GM12878 (cell line): Measurements from ENCODE around the gene CREB3L1. TPM values are rescaled to one million over a fixed set of nuclear protein-coding genes. Genes with fewer than 3 reads are reported as not detected.

Experiments used
- ATAC-seq: fragments of 200-7000 bp; cut with Tn5 transposase; 3 replicates; pipeline ENCODE4 v1.9.1; 2020; ENCODE audit warnings: mild to moderate bottlenecking, moderate library complexity
- BruUV-seq: library from RNA; stranded (reverse); fragments of 400-500 nt; replicated peaks from 2 replicates; lab custom pipeline; 2021; lab: Mats Ljungman, UMichigan
- CTCF ChIA-PET: fragments of 300-600 bp; sonication (Branson Sonifier 250); formaldehyde crosslinking; extraction: SDS; loops from one replicate; lab custom pipeline; 2021; ENCODE audit warnings: inconsistent platforms; lab: Yijun Ruan, JAX
- POLR2A ChIA-PET: fragments of 350-600 bp; formaldehyde crosslinking; extraction: SDS; loops from one replicate; lab custom pipeline; 2021; ENCODE audit warnings: inconsistent platforms; lab: Charles Lee
- RAD21 ChIA-PET: fragments of 300-600 bp; sonication (Branson Sonifier 250); formaldehyde crosslinking; loops from one replicate; lab custom pipeline; 2023; ENCODE audit warnings: antibody characterized with exemption; ENCODE audit not compliant: unreplicated experiment; lab: Charles Lee
- SMC1A ChIA-PET: fragments of 300-600 bp; sonication (Branson Sonifier 250); formaldehyde crosslinking; loops from one replicate; lab custom pipeline; 2023; ENCODE audit not compliant: unreplicated experiment, uncharacterized antibody; lab: Charles Lee
- DNase-seq: peaks from one replicate; pipeline ENCODE4 v3.0.0-alpha.2; 2011; ENCODE audit warnings: low read depth, low spot score
- FAIRE-seq: peaks from 3 replicates; lab custom pipeline; 2011; peaks lifted over from hg19 to GRCh38; lab: Jason Lieb, UNC
- H2AFZ ChIP-seq: 2 replicates; pipeline ENCODE4 v1.6.0; 2011; ENCODE audit warnings: low read depth, low read length, control low read depth; ENCODE audit not compliant: control insufficient read depth
- H3K27ac ChIP-seq: 2 replicates; pipeline ENCODE4 v1.5.1; 2011; ENCODE audit warnings: control low read depth; ENCODE audit not compliant: control insufficient read depth, insufficient read depth
- H3K27me3 ChIP-seq, 2 experiments: replicated peaks in 1 of 2; 2 replicates each; pipeline versions ENCODE4 v1.6.0 to v1.6.1; 2011; ENCODE audit warnings: low read length in 1 of 2; ENCODE audit not compliant: control insufficient read depth in 2 of 2, insufficient read depth in 2 of 2
- H3K36me3 ChIP-seq, 2 experiments: 2 replicates each; pipeline ENCODE4 v1.5.1; 2011; ENCODE audit warnings: low read length in 1 of 2; ENCODE audit not compliant: control insufficient read depth in 2 of 2, insufficient read depth in 2 of 2
- H3K4me1 ChIP-seq: 2 replicates; pipeline ENCODE4 v1.6.1; 2011; ENCODE audit warnings: mild to moderate bottlenecking, low read length, moderate library complexity, mixed read lengths; ENCODE audit not compliant: control insufficient read depth, insufficient read depth
- H3K4me2 ChIP-seq: 2 replicates; pipeline ENCODE4 v1.6.0; 2011; ENCODE audit warnings: control low read depth; ENCODE audit not compliant: control insufficient read depth, insufficient read depth
- H3K4me3 ChIP-seq: fragments of 200-600 bp; sonication (generic); 2 replicates; pipeline ENCODE4 v1.5.1; 2016
- H3K79me2 ChIP-seq: 2 replicates; pipeline ENCODE4 v1.6.0; 2011; ENCODE audit warnings: low read length; ENCODE audit not compliant: control insufficient read depth, insufficient read depth
- H3K9ac ChIP-seq: 2 replicates; pipeline ENCODE4 v1.8.0; 2011; ENCODE audit warnings: low read length, control low read depth, mixed read lengths; ENCODE audit not compliant: control insufficient read depth, insufficient read depth
- H3K9me3 ChIP-seq: replicated peaks from 3 replicates; pipeline ENCODE4 v1.5.1; 2011; ENCODE audit warnings: mild to moderate bottlenecking, low read length; ENCODE audit not compliant: control insufficient read depth, insufficient read depth
- H4K20me1 ChIP-seq: 2 replicates; pipeline ENCODE4 v1.6.0; 2011; ENCODE audit not compliant: control insufficient read depth, insufficient read depth
- REST ChIP-seq: IDR thresholded peaks from 2 replicates; pipeline ENCODE4 v1.6.1; 2012; ENCODE audit warnings: mild to moderate bottlenecking, low read depth, low read length
- RUNX3 ChIP-seq: IDR thresholded peaks from 2 replicates; pipeline ENCODE4 v1.6.1; 2012; ENCODE audit warnings: low read length, inconsistent platforms
- WGBS: methylation state at CpG from one replicate; pipeline ENCODE4 v1.1.6; 2016; ENCODE audit warnings: low lambda C conversion rate; ENCODE audit not compliant: insufficient replicate concordance, insufficient coverage; ENCODE audit errors: missing lambda C conversion rate; 5-methylcytosine and 5-hydroxymethylcytosine counted together
- in situ Hi-C: fragments of 300-500 bp; cut with MboI; formaldehyde crosslinking; loops from 9 replicates; pipeline ENCODE4 v1.14.3; 2018; ENCODE audit warnings: mixed read lengths
- intact Hi-C: fragments of 100-400 bp; cut with micrococcal nuclease; formaldehyde crosslinking; loops from one replicate; pipeline ENCODE4 v1.14.2; 2022; ENCODE audit not compliant: unreplicated experiment
- polyA plus RNA-seq, 11 experiments: library from polyadenylated mRNA; depleted of rRNA in 4 of 11; unstranded in 6 of 11; stranded (reverse) in 5 of 11; fragments of >200 nt; fragmentation: Nextera tagmentation in 4 of 11; fragmentation: Illumina TruSeq in 1 of 11; extraction: Ambion mirVana in 4 of 11; extraction: Trizol in 1 of 11; gene quantifications; 1 replicate in 1 of 11; 2 replicates in 10 of 11; pipeline versions ENCODE4 v1.2.1 to v1.2.3, GENCODE V29; 2011 to 2016; ENCODE audit warnings: inconsistent platforms in 2 of 11, missing spikeins in 2 of 11, low read depth in 1 of 11
- total RNA-seq, 4 experiments: library from RNA; depleted of rRNA in 3 of 4; stranded (reverse); fragments of >200 nt in 3 of 4; fragmentation: Illumina TruSeq in 1 of 4; extraction: Trizol in 1 of 4; gene quantifications; 2 replicates each; pipeline versions ENCODE4 v1.2.1 to v1.2.3, GENCODE V29; 2013 to 2021

The CREB3L1 gene
- total and polyA plus RNA-seq, 10 of the 15 experiments (the other 5 are each of a cell fraction or from before 2014, with no cell fraction given), result 0.03 to 1.4 (median 0.22) TPM

GRCh38 chr11:46330563-46331281 is 53.3 kb downstream of the CREB3L1 start (continued):
- TF ChIP-seq REST, result no peak

GRCh38 chr11:46331282-46331984 is 54.0 kb downstream of the CREB3L1 start:
- FAIRE-seq, result no peak
- WGBS, result 21% methylated on average over 5 of the region's 5 CpGs
- intact Hi-C loops, result no loop called here

More at GRCh38 chr11:46331282-46331984, 54.0 kb downstream of the CREB3L1 start:
- H3K27me3 ChIP-seq, result peaks cover 17 to 30% of the 10 kb centered on the region in 2 experiments
- no peak for TF ChIP-seq RUNX3
- TF ChIP-seq, all 136 proteins: peak for 0
- no peak overlapping the region for H3K4me2 ChIP-seq
- CTCF ChIA-PET, result interaction anchor here (0.9 to 2.3 kb wide), 5 partner anchors 12 to 92 kb away, joined by 3 to 13 read pairs (median 4); no protein-coding TSS in a partner anchor
- H4K20me1 ChIP-seq, result no peaks in the 10 kb centered on the region
- H3K4me3 ChIP-seq, result no peak overlapping the region
- H3K79me2 ChIP-seq, result no peaks in the 10 kb centered on the region
- no peak overlapping the region for H2AFZ ChIP-seq
- SMC1A ChIA-PET, result no interaction called here
- in situ Hi-C loops, result no loop called here
- POLR2A ChIA-PET, result no interaction called here
- H3K4me1 ChIP-seq, result no peaks in the 10 kb centered on the region; the same call in 1 of the 2 replicates
- DNase-seq (no peak), ATAC-seq (0 out of 3 replicates have a peak, but pooled peaks have one; percentile 23)
- no peak overlapping the region for H3K27ac ChIP-seq
- H3K9ac ChIP-seq, result no peak overlapping the region
- RAD21 ChIA-PET, result interaction anchor here (1.0 to 1.4 kb wide), 2 partner anchors 14 to 22 kb away, joined by 3 to 4 read pairs; no protein-coding TSS in a partner anchor
- BruUV-seq, result no TSS peak
- H3K36me3 ChIP-seq, result no peaks in the 10 kb centered on the region
- no peaks in the 10 kb centered on the region for H3K9me3 ChIP-seq
